Activated T-cell treated with anti-CD3 and anti-CD28 coated beads, Interleukin-2, amount 50 U/mL, for 24 hours (primary cell): Measurements from ENCODE around the gene RAB36.

Experiments
- DNase-seq: peaks from one replicate; pipeline ENCODE4 v3.0.0-alpha.2; 2020
- H3K27ac Mint-ChIP-seq: 2 replicates; pipeline ENCODE4 v1.8.0; 2020; ENCODE audit warnings: mild to moderate bottlenecking, mixed read lengths
- H3K27me3 Mint-ChIP-seq: 2 replicates; pipeline ENCODE4 v1.8.0; 2020; ENCODE audit warnings: mixed read lengths
- H3K36me3 Mint-ChIP-seq: 2 replicates; pipeline ENCODE4 v1.8.0; 2020; ENCODE audit warnings: low read depth, mixed read lengths
- H3K4me1 Mint-ChIP-seq: 2 replicates; pipeline ENCODE4 v1.8.0; 2020; ENCODE audit warnings: low read depth, mixed read lengths
- H3K4me3 Mint-ChIP-seq: 2 replicates; pipeline ENCODE4 v1.8.0; 2020; ENCODE audit warnings: mild to moderate bottlenecking, moderate library complexity, mixed read lengths
- H3K9me3 Mint-ChIP-seq: 2 replicates; pipeline ENCODE4 v1.8.0; 2020; ENCODE audit warnings: mixed read lengths

RAB36 gene

DNA sequence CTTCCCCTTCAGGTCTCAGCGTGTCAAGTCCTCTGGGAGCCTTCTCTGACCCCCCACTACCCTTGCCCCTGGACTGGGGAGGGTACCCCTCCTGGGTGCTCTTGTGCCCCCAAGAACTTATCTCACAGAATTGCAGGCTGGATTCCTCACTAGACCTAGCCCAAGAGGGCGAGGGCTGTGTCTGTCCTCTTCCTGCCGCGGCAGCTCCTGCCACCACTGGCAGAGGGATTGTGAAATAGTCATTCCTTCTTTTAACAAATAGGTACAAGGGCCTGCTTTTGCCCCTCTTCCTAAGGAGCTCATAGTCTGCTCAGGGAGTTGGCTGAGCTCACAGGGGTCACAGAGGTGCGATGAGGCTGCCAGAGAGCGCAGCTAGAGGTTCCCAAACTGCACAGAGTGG lies 5.5 kb downstream of the RAB36 start:
- no peak overlapping the region for H3K4me3 Mint-ChIP-seq
- no peaks in the 10 kb centered on the region for H3K27me3 Mint-ChIP-seq
- peaks cover 10% of the 10 kb centered on the region for H3K4me1 Mint-ChIP-seq
- no peaks in the 10 kb centered on the region for H3K36me3 Mint-ChIP-seq
- no peak for DNase-seq
- no peaks in the 10 kb centered on the region for H3K9me3 Mint-ChIP-seq
- H3K27ac Mint-ChIP-seq: no peak overlapping the region

DNA sequence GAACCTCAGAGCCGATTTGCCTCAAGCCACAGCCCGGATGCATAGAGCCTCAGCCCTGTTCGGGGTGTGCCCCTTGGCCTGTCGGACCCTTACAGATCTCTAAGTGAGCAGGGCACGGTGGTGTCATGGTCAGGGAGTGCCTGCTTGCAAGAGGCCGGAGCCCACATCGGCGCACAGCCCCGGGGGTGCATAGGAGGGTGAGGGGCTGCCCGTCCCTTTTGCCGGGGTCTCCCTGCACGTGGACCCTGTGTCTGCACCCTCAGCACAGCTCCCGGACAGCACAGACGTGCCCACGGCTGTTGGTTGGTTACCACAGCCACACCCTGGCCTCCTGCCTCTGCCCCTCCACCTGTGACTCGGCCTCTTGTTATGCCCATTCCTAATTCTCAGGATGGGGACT lies 6.5 kb downstream of the RAB36 start:
- no peak for DNase-seq
- Mint-ChIP-seq H3K9me3 (no peaks in the 10 kb centered on the region), H3K36me3 (no peaks in the 10 kb centered on the region), H3K27ac (no peak overlapping the region), H3K4me1 (peaks cover 10% of the 10 kb centered on the region), H3K4me3 (no peak overlapping the region), H3K27me3 (no peaks in the 10 kb centered on the region)

DNA sequence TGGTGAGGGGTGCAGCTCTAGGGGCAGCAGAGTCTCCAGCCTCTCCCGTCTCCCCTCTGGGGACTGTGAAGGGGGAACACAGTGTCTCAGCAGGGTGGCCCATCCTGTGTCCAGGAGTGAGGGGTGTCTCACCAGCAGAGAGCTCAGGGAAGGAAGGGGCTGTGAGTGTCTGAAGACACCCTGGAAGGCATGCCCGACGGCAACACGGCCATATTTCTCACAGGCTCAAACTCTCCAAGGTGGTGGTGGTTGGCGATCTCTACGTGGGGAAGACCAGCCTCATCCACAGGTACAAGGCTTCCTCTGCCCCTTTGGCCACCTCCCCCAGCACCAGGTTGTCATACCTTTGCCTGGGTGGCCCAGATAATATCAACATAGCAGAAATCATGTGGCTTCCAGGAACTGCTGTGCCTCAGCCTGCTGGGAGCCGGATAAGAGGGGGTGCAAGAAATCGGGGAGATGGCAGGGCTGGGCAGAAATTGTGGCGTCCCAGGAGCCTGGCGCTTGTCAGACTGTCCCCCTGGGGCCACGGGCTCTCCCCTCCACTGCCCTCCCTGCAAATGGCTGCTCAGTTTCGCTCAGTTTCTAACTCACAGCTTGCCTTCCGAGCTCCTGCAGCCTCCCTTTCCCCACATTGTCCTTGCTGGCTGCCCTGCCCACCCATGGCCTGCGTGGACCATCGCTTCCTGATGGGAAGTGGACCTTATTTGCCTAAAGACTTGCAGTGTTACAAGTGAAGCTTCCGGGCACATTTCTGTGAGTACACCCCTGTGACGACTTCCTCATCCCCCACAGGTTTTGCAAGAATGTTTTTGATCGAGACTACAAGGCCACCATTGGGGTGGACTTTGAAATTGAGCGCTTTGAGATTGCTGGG lies 7.2 kb downstream of the RAB36 start:
- Mint-ChIP-seq H3K27ac (no peak overlapping the region), H3K4me3 (no peak overlapping the region), H3K9me3 (no peaks in the 10 kb centered on the region), H3K27me3 (no peaks in the 10 kb centered on the region), H3K36me3 (no peaks in the 10 kb centered on the region), H3K4me1 (peaks cover 10% of the 10 kb centered on the region)
- DNase-seq: no peak

DNA sequence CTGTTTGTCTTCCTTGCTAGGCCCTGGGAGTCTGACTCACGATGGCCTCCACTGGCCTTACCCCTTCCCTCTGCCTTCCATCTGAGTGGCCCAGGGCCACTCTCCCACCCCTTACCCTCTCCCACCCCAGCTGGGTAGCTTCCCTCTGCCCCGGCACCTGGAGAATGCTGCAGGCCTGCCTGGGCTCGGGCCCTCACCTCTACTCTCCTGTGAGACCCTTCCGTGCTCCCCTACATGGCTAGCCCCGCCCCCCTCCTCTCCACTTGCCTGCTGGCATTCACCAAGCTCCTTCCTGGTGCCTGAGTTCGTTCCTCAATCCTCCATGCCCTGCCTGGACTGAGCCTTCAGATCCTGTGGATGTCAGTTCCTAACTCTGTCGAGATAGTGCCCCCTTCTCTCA lies 8.7 kb downstream of the RAB36 start:
- H3K36me3 Mint-ChIP-seq: no peaks in the 10 kb centered on the region
- H3K27ac Mint-ChIP-seq: no peak overlapping the region
- DNase-seq: no peak

DNA sequence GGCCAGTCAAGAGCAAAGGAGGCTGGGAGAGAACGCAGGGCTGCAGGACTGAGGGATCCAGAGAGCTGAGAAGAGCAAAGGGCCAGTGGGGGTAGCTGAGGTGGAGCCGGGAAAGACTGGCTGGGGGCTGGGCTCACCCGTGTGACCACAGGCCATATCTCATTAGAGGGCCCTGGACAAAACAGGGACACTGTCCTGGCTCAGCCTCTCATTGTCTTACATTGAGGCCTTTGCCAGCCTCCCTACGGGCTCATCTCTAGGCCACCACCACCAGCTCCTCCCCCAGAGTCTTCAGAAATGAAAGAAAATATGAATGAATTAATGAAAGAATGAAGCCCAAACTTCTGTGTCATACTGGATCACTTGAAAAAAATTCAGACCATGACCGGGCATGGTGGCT lies 9.2 kb downstream of the RAB36 start:
- H3K4me3 Mint-ChIP-seq: no peak overlapping the region
- H3K36me3 Mint-ChIP-seq: no peaks in the 10 kb centered on the region
- no peak overlapping the region for H3K27ac Mint-ChIP-seq
- DNase-seq: no peak
- H3K4me1 Mint-ChIP-seq: peaks cover 10% of the 10 kb centered on the region
- H3K9me3 Mint-ChIP-seq: no peaks in the 10 kb centered on the region
- no peaks in the 10 kb centered on the region for H3K27me3 Mint-ChIP-seq

More for the DNA sequence above, 8.7 kb downstream of the RAB36 start:
- H3K27me3 Mint-ChIP-seq: no peaks in the 10 kb centered on the region
- peaks cover 10% of the 10 kb centered on the region for H3K4me1 Mint-ChIP-seq
- no peaks in the 10 kb centered on the region for H3K9me3 Mint-ChIP-seq
- no peak overlapping the region for H3K4me3 Mint-ChIP-seq

DNA sequence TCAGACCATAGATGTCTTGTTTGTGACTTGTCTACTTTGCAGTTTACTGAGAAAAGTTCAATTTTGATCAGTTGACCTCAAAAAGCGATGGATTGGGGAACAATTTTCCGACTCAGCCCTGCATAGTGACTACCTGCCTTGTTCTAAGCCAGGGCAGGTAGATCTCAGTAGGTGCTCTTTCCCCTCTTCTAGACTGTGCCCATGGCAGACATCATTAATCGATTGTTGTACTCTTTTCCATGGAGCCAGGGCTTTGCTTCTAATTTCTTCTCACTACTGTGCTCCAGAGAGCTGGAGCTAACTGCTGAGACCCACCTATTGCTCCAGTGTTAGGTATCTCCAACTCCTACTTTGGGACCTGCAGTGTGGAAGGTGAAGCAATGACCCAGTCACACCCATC lies 9.9 kb downstream of the RAB36 start:
- no peak overlapping the region for H3K27ac Mint-ChIP-seq
- H3K27me3 Mint-ChIP-seq: no peaks in the 10 kb centered on the region
- peaks cover 10% of the 10 kb centered on the region for H3K4me1 Mint-ChIP-seq
- no peak for DNase-seq
- H3K9me3 Mint-ChIP-seq: no peaks in the 10 kb centered on the region
- no peaks in the 10 kb centered on the region for H3K36me3 Mint-ChIP-seq
- H3K4me3 Mint-ChIP-seq: no peak overlapping the region

DNA sequence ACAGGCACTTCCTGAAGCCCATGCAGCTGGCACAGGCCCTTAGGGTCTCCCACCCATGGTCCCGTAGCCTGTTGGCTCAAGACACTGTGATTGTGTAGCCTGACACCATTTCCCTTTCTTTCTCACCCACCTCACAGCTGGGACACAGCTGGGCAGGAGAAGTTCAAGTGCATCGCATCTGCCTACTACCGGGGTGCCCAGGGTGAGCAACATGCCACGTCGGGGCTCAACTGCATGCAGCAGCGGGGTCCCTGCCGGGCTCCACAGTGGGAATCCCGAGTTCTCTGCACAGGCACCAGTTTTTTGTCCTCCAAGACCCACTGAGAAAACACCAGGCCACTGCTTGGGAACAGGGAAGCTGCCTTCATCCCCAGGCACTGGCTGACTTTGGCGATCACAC lies 10.6 kb downstream of the RAB36 start:
- Mint-ChIP-seq H3K36me3 (no peaks in the 10 kb centered on the region), H3K4me3 (no peak overlapping the region), H3K27ac (no peak overlapping the region), H3K9me3 (no peaks in the 10 kb centered on the region), H3K4me1 (peaks cover 10% of the 10 kb centered on the region), H3K27me3 (no peaks in the 10 kb centered on the region)
- no peak for DNase-seq

DNA sequence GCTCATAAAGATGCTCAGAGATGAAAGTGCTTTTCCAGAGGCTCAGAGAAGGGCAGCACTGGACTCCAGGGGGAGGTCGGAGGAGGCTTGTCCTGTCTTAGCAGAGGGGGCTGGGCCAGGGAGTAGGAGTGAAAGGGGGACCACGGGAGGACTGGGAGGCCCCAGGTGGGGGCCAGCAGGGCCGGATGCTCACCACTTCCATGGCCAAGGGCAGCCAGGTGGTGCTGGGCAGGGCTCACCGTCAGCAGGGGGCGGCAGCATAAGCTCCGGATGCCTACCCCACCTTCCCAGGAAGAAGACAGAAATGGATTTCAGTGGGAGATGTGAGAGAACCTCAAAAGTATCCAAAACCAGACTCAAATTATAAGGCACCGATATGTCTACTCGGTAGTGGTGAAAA lies 11.0 kb downstream of the RAB36 start:
- Mint-ChIP-seq H3K27ac (no peak overlapping the region), H3K36me3 (no peaks in the 10 kb centered on the region), H3K27me3 (no peaks in the 10 kb centered on the region)

DNA sequence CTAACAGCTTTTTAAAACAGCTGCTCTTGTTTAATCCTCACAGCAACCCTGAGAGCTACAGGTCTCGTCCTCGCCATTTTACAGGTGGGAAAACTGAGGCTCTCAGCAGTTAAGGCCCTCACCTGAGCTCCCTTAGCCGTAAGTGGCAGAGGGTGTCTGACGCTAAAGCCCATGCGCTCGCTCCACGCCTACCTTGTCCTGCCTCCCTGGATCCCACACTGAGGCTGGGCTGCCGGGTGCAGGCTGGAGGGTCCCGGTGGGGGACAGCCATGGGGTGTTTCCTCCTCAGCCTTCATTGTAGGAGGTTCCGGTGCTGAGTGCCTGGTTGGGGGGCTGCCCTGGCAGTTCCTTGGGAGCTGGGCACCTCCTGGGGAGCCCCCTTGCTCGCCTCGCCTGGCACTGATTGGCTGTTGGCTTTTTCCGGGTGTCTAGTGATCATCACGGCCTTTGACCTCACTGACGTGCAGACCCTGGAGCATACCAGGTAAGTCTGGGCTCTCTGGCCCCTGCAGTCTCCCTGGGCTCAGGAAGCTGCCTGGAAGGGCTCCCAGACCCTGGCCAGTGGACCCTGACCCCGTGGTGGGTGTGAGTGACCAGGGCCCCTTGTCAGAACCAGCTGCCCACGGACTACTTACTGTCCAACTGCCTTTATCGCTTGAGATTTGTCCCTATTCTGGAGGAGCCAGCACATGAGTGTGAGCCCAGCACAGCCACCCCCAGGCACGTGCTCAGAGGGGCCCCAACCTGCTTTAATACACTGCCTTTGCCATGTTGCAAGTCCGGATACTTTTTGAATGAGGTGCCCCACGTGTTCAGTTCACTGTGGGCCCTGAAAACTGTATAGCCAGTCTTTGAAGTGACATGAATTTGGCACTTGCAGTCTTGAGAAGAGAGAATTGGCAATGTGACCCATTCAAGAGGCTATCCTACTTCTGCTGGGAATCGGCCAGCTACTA lies 12.6 kb downstream of the RAB36 start:
- peaks cover 7% of the 10 kb centered on the region for H3K4me1 Mint-ChIP-seq
- no peak overlapping the region for H3K27ac Mint-ChIP-seq
- no peak for DNase-seq
- no peak overlapping the region for H3K4me3 Mint-ChIP-seq
- no peaks in the 10 kb centered on the region for H3K27me3 Mint-ChIP-seq
- no peaks in the 10 kb centered on the region for H3K36me3 Mint-ChIP-seq
- H3K9me3 Mint-ChIP-seq: no peaks in the 10 kb centered on the region

More for the DNA sequence above, 11.0 kb downstream of the RAB36 start:
- no peak for DNase-seq
- no peak overlapping the region for H3K4me3 Mint-ChIP-seq
- peaks cover 10% of the 10 kb centered on the region for H3K4me1 Mint-ChIP-seq
- no peaks in the 10 kb centered on the region for H3K9me3 Mint-ChIP-seq

DNA sequence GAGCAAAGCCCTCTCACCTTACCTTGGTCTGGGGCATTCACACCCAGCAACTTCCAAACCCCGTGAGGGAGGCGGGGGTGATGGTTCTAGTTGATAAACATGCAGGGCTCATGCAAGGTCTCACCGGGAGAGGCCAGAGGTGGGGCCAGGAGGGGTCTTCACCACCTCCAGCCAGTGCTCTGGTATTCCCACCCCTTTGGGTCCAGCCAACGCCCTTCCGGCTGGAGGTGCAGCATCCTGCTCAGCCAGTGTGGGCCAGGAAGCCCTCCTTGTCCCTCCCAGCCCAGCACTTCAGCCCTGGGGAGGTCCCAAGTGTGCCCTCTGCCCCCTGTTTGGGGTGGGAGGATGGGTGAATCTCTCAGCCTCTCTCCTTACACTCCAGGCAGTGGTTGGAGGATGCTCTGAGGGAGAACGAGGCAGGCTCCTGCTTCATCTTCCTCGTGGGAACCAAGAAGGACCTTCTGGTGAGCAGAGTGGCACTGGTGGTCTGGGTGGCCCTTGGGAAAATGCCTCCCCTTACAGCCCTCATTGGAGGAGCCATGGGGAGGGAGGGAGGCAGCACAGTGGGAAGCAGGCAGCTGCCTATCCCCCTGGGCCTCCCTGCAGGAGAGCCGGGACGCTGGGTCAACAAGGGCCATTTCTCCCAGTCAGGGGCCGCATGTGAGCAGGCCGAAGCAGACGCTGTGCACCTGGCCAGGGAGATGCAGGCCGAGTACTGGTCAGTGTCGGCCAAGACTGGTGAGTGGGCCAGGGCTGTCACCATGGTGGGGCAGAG lies 13.4 kb downstream of the RAB36 start:
- H3K27ac Mint-ChIP-seq: no peak overlapping the region
- no peak for DNase-seq
- H3K27me3 Mint-ChIP-seq: no peaks in the 10 kb centered on the region
- no peaks in the 10 kb centered on the region for H3K4me1 Mint-ChIP-seq
- no peak overlapping the region for H3K4me3 Mint-ChIP-seq
- no peaks in the 10 kb centered on the region for H3K9me3 Mint-ChIP-seq
- H3K36me3 Mint-ChIP-seq: no peaks in the 10 kb centered on the region

DNA sequence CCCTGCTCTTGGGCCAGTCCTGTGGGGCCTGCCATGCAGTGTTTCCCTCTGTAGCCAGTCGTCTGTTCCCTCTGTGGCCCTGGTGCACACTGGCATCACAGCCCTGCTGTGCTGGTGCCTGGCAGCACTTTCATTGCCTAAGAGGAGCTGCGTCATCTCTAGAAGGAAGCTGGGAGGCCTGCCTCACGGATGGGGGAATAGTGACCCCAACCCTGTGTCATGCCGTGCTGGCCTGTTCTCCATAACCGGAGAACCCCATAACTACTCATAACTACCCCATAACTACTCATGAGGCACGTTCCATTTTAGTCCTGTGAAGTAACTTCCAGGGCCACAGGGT lies 14.0 kb downstream of the RAB36 start:
- Mint-ChIP-seq H3K4me1 (no peaks in the 10 kb centered on the region), H3K4me3 (no peak overlapping the region), H3K36me3 (no peaks in the 10 kb centered on the region), H3K27ac (no peak overlapping the region), H3K27me3 (no peaks in the 10 kb centered on the region), H3K9me3 (no peaks in the 10 kb centered on the region)
- no peak for DNase-seq

DNA sequence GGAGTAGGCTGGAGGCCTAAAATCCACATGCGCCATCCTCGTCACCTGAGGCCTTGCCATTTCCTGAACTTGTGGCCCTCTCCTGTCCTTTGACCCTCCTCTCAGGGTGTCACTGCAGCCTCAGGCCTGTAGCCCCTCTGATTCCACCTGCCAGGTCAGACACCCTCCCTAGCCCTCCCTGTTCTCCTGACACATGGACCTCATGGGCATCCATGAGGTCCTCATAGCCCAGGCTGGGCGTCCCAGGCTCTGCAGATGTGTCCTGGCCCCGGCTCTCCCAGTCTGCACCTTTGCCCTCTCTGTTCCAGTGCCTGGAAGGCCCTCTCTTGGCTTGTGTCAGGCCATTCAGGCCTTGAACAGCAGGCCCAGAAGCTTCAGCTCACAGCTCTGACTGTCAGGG lies 15.8 kb downstream of the RAB36 start:
- Mint-ChIP-seq H3K27ac (no peak overlapping the region), H3K27me3 (no peaks in the 10 kb centered on the region), H3K9me3 (no peaks in the 10 kb centered on the region), H3K36me3 (no peaks in the 10 kb centered on the region), H3K4me1 (no peaks in the 10 kb centered on the region), H3K4me3 (no peak overlapping the region)
- DNase-seq: no peak

DNA sequence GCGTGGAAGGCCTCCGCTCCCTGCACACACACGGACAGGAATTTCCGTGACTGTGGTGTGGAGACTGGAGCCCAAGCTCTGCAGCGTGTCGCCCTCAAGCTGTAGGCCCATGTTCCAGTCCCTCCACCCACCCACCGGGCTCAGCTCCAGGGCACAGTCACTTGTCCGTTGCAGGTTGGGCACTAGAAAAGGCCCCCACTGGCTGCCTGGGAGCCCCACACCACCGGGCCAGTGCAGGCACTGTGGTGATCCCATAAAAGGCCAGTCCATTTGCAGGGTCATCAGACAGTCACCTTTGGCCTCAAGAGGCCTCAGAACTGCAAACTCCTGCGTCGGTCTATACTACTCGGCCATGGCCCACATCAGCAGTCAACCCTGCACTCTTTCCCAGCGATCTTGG lies 16.3 kb downstream of the RAB36 start:
- H3K27ac Mint-ChIP-seq: no peak overlapping the region
- no peaks in the 10 kb centered on the region for H3K4me1 Mint-ChIP-seq
- no peaks in the 10 kb centered on the region for H3K36me3 Mint-ChIP-seq
- DNase-seq: no peak
- H3K9me3 Mint-ChIP-seq: no peaks in the 10 kb centered on the region
- H3K27me3 Mint-ChIP-seq: no peaks in the 10 kb centered on the region
- no peak overlapping the region for H3K4me3 Mint-ChIP-seq

DNA sequence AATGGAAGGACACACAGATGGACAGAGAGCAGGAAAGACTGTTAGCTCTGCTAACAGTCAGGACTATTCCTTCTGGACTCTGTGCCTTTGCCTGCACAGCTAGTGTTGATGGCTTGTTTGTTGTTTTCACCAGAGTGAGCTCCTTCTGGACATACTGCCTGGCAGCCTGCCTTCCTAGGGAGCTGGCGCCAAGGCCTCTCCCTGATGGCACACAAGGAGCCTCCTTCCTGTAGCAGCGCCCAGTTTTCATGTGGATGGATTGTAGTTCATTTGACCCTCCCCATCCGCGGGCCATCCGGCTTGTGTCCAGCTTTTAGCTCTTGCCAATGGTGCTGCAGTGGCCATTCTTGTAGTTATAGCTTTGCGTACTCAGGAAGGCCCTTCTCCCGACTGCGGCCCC lies 18.4 kb downstream of the RAB36 start:
- no peaks in the 10 kb centered on the region for H3K36me3 Mint-ChIP-seq

More for the DNA sequence above, 18.4 kb downstream of the RAB36 start:
- DNase-seq: no peak
- Mint-ChIP-seq H3K4me1 (no peaks in the 10 kb centered on the region), H3K4me3 (no peak overlapping the region), H3K27ac (no peak overlapping the region), H3K27me3 (no peaks in the 10 kb centered on the region), H3K9me3 (no peaks in the 10 kb centered on the region)
